HAP-1 (cell line): ENCODE measurements around the gene PTPN9.
"Not testable (repeated sequence)": the region's sequence is repeated elsewhere in the genome, so short reads cannot be mapped to it uniquely, and the experiment has no call there.

Experiments used
- DNase-seq, 2 experiments: peaks; one replicate each; pipeline ENCODE4 v3.0.0-alpha.2; 2016 to 2020; ENCODE audit warnings: low spot score in 2 of 2
- H3K27me3 ChIP-seq: fragments of 250-450 bp; sonication (Bioruptor Pico); 2 replicates; pipeline ENCODE4 v1.5.1; 2020; ENCODE audit warnings: low read depth, mild to moderate bottlenecking, moderate library complexity
- H3K36me3 ChIP-seq: fragments of 250-450 bp; sonication (Bioruptor Pico); replicated peaks from 2 replicates; pipeline ENCODE4 v1.5.1; 2020; ENCODE audit warnings: mild to moderate bottlenecking
- H3K4me1 ChIP-seq: fragments of 250-450 bp; sonication (Bioruptor Pico); 2 replicates; pipeline ENCODE4 v1.5.1; 2020; ENCODE audit warnings: mild to moderate bottlenecking
- H3K4me3 ChIP-seq: fragments of 250-450 bp; sonication (Bioruptor Pico); 2 replicates; pipeline ENCODE4 v1.5.1; 2020; ENCODE audit warnings: mild to moderate bottlenecking, moderate library complexity
- H3K9me3 ChIP-seq: fragments of 250-450 bp; sonication (Bioruptor Pico); 2 replicates; pipeline ENCODE4 v1.5.1; 2020; ENCODE audit warnings: mild to moderate bottlenecking, moderate library complexity
- in situ Hi-C: fragments of 300-500 bp; cut with MboI; formaldehyde crosslinking; loops from 3 replicates; pipeline ENCODE4 v1.14.3; 2020; ENCODE audit warnings: low sequenced_read_pairs, inconsistent platforms, mixed read lengths

The PTPN9 gene

GRCh38 chr15:75477094-75477493, 102.0 kb downstream of the PTPN9 start:
- H3K36me3 ChIP-seq = peaks cover 54% of the 10 kb centered on the region
- H3K27me3 ChIP-seq, H3K9me3 ChIP-seq, in situ Hi-C loops, H3K4me3 ChIP-seq, DNase-seq, H3K4me1 ChIP-seq: not testable (repeated sequence)

- Histone ChIP-seq H3K36me3 (peaks cover 83% of the 10 kb centered on the region), H3K4me3 (no peak overlapping the region), H3K27me3 (no peaks in the 10 kb centered on the region), H3K9me3 (no peaks in the 10 kb centered on the region), H3K4me1 (no peaks in the 10 kb centered on the region)
- DNase-seq = no peak
- in situ Hi-C loops = no loop called here
These were observed 110.1 kb downstream of the PTPN9 start for GRCh38 chr15:75468913-75469598.

- Histone ChIP-seq H3K36me3 (peaks cover 11% of the 10 kb centered on the region), H3K27me3 (no peaks in the 10 kb centered on the region), H3K4me1 (peaks cover 26% of the 10 kb centered on the region), H3K4me3 (no peak overlapping the region), H3K9me3 (no peaks in the 10 kb centered on the region)
- in situ Hi-C loops = no loop called here
- DNase-seq = no peak
These were observed 118.5 kb downstream of the PTPN9 start for GRCh38 chr15:75460646-75461045.

- no peaks in the 10 kb centered on the region for H3K27me3 ChIP-seq
These were observed 119.5 kb downstream of the PTPN9 start for GRCh38 chr15:75459581-75459980.

GRCh38 chr15:75456710-75457109, 122.4 kb downstream of the PTPN9 start:
- peak overlapping the region; percentile 99 for H3K4me3 ChIP-seq
- no peaks in the 10 kb centered on the region for H3K27me3 ChIP-seq
- no peak for DNase-seq
- in situ Hi-C loops = no loop called here
- H3K9me3 ChIP-seq = no peaks in the 10 kb centered on the region; the same call in 1 of the 2 replicates
- H3K36me3 ChIP-seq = peaks cover 9% of the 10 kb centered on the region
- H3K4me1 ChIP-seq = peaks cover 23% of the 10 kb centered on the region

More at GRCh38 chr15:75459581-75459980, 119.5 kb downstream of the PTPN9 start:
- Histone ChIP-seq H3K36me3 (peaks cover 9% of the 10 kb centered on the region), H3K4me1 (peaks cover 26% of the 10 kb centered on the region), H3K4me3 (no peak overlapping the region), H3K9me3 (no peaks in the 10 kb centered on the region)
- no peak for DNase-seq
- in situ Hi-C loops = no loop called here

GRCh38 chr15:75455982-75456531, 123.1 kb downstream of the PTPN9 start:
- in situ Hi-C loops = no loop called here
- Histone ChIP-seq H3K9me3 (no peaks in the 10 kb centered on the region; the same call in 1 of the 2 replicates), H3K4me1 (peaks cover 17% of the 10 kb centered on the region), H3K4me3 (peak overlapping the region; percentile 99), H3K27me3 (no peaks in the 10 kb centered on the region), H3K36me3 (peaks cover 9% of the 10 kb centered on the region)
- DNase-seq = peak; percentile 61 to 67

- in situ Hi-C loops = no loop called here
- Histone ChIP-seq H3K36me3 (peaks cover 9% of the 10 kb centered on the region), H3K4me3 (peak overlapping the region; percentile 99), H3K27me3 (no peaks in the 10 kb centered on the region), H3K4me1 (peaks cover 16% of the 10 kb centered on the region), H3K9me3 (no peaks in the 10 kb centered on the region; the same call in 1 of the 2 replicates)
- peak; percentile 94 to 96 for DNase-seq
These were observed 123.6 kb downstream of the PTPN9 start for GRCh38 chr15:75455424-75455981.

- peak overlapping the region; percentile 99 for H3K4me3 ChIP-seq
- peak; percentile 80 to 92 for DNase-seq
- in situ Hi-C loops = no loop called here
- peaks cover 18% of the 10 kb centered on the region for H3K4me1 ChIP-seq
- no peaks in the 10 kb centered on the region for H3K27me3 ChIP-seq
- H3K36me3 ChIP-seq = peaks cover 6% of the 10 kb centered on the region
- no peaks in the 10 kb centered on the region; the same call in 1 of the 2 replicates for H3K9me3 ChIP-seq
These were observed 124.4 kb downstream of the PTPN9 start for GRCh38 chr15:75454471-75455378.

- Histone ChIP-seq H3K4me1 (peaks cover 26% of the 10 kb centered on the region), H3K4me3 (peak overlapping the region; percentile 99), H3K27me3 (no peaks in the 10 kb centered on the region), H3K9me3 (no peaks in the 10 kb centered on the region; the same call in 1 of the 2 replicates), H3K36me3 (peaks cover 8% of the 10 kb centered on the region)
- peak; percentile 100 for DNase-seq
- in situ Hi-C loops = no loop called here
These were observed 125.2 kb downstream of the PTPN9 start for GRCh38 chr15:75453703-75454470.

GRCh38 chr15:75452865-75453702, 126.0 kb downstream of the PTPN9 start:
- no peaks in the 10 kb centered on the region; the same call in 1 of the 2 replicates for H3K9me3 ChIP-seq
- peak overlapping the region; percentile 99 for H3K4me3 ChIP-seq
- H3K4me1 ChIP-seq = peaks cover 30% of the 10 kb centered on the region
- peaks cover 8% of the 10 kb centered on the region for H3K36me3 ChIP-seq
- no peaks in the 10 kb centered on the region for H3K27me3 ChIP-seq
- in situ Hi-C loops = no loop called here
- peak; percentile 87 to 91 for DNase-seq

GRCh38 chr15:75452364-75452864, 126.7 kb downstream of the PTPN9 start:
- Histone ChIP-seq H3K9me3 (no peaks in the 10 kb centered on the region; the same call in 1 of the 2 replicates), H3K27me3 (no peaks in the 10 kb centered on the region), H3K36me3 (peaks cover 11% of the 10 kb centered on the region), H3K4me1 (peaks cover 30% of the 10 kb centered on the region), H3K4me3 (peak overlapping the region; percentile 99)
- peak; percentile 94 to 95 for DNase-seq
- in situ Hi-C loops = no loop called here
